ENCODE data around the gene GALNS.

DNA sequence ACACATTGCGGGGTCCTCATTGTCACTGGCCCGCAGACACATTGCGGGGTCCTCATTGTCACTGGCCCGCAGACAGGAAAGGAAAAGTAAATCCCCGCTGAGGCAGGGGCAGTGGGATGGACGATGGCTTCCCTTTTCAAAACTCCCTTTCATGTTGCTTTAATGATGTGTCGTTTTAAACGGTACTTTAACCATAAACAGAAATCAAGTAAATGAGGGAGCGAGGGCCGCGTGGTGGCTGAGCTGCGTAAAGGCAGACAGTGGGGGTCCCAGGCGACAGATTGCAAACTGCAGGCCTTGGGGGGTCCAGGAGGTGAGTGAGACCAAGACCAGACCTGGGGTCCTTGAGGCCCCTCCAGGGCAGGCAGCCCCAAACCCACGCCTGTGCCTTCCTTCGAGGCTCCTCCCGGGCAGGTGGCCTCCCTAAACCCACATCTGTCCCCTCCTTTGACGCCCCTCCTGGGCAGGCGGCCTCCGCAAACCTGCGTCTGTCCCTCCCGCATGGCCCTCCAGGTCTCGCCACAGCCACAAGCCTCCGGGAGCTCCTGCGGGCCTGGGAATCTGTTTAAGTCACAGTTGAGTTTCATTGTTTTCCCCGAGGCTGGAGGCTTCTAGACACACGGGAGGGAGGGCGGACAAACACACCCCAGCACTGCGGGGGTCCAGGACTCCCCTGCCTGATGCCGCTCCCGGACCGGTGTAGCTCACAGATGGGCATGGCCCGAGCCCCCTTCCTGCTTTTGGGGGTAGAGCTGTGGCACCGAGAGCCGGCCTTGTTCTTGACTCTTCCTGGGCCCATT lies 79.1 kb downstream of the GALNS start:
- TF ChIP-seq TEAD4 (IDR thresholded peaks at IDR 0.05) (no peak), TAF1 (IDR thresholded peaks at IDR 0.05; ENCODE audit: low read depth) (no peak)
